GM12874 (cell line): ENCODE results near the gene GPR108.

Source experiments
- CTCF ChIP-seq: IDR thresholded peaks from 2 replicates; pipeline ENCODE4 v1.5.1; 2011; ENCODE audit warnings: low read depth, mild to moderate bottlenecking, control low read depth, low read length, moderate library complexity; ENCODE audit not compliant: insufficient read depth

Gene GPR108

DNA sequence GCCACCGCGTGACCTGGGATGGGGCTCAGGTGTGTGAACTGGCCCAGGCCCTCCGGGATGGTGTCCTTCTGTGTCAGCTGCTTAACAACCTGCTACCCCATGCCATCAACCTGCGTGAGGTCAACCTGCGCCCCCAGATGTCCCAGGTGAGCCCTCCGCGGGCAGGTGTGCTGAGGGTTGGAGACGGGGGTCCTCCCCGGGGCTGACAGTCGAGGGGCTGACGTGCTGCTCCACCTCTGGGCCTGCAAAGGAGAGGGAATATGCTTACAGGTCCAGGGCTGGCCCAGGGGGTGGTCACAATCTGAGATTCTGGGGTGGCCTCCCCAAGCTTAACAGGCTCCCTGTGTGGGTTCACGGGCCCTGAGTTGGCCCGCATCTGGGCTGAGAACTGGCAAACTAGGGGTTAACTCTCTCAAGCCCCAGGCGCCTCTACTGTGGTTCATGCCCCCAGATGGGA, 35.5 kb upstream of the GPR108 start:
- TF ChIP-seq CTCF = no peak

GRCh38 chr19:6772028-6772865, 34.9 kb upstream of the GPR108 start, which contains the start of gene VAV1:
Gene VAV1, plus strand, starts transcription at chr19:6772708. Its CDS starts 100 bp downstream, at chr19:6772808.
- peak; percentile 79 for TF ChIP-seq CTCF

DNA sequence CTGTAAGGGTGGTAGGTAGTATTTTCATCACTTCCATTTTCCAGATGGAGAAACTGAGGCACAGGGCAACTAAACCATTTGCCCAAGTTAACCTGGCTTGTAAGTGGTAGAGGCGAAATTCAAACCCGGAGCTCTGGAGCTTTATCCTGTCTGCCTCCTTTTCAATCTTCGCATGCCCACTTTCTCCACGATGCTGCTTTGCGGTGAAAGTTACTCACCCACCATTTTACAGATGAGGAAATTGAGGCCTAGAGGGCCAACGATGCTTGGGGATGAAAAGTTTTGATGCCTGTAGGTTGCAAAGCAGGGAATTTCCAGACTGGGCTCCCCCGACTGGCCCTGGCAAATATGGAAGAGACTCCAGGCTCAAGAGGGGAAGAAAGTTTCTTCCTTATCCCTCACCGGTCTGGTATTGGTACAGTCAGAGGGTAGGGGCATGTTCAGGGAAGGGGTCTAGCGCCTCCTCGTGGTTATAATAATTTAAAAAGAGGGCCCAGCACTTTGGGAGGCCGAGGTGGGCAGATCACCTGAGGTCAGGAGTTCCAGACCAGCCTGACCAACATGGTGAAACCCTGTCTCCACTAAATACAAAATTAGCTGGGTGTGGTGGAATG, 31.7 kb upstream of the GPR108 start:
- TF ChIP-seq CTCF = peak; percentile 24; the same call in 1 of the 2 replicates

GRCh38 chr19:6768236-6768785, 30.9 kb upstream of the GPR108 start:
- no peak for TF ChIP-seq CTCF

DNA sequence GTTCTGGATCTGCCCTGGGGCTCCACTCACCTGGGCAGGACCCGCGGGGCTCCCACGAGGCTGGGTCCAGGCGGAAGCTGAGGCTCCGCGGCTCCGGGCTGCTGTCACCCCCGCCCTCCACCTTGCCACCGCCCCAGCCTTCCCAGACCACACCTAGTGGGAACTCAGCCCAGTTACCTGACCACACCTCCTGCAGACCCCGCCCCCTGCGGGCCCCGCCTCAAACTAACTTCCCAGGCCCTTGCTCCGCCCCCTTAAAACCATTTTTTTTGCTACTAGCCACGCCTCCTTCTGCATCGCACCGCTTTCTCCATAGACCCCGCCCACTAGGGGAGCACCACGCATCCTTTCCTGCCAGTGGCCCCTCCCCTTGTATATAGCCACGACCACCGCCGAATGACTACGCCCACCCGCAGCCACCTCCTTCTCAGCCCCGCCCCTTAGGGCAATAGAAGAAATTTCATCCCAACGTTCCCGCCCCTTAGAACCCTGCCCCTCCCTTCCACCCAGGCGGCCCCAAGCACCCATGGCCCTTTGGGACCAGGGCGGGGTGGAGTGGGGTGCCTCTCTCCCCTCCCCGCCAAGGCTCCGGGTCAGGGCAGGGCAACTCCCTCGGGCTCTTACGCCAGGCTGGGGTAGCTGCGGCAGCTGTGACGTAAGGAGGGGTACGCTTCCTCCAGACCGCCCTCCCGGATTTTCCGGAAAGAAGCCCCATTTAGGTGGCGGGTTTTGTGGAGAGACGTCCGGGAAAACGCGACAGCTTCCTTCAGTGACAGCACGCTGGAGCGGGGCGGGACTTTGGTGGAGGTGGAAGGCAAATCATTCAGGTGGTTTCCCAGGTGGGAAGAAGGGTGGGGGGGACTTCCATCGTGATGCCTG, 30.2 kb upstream of the GPR108 start, which contains the start of gene SH2D3A:
Gene SH2D3A, minus strand, starts transcription at position 79 of the 879 bp plus-strand sequence. CDS start 3,687 bp downstream, outside the sequence.
- no peak for TF ChIP-seq CTCF

DNA sequence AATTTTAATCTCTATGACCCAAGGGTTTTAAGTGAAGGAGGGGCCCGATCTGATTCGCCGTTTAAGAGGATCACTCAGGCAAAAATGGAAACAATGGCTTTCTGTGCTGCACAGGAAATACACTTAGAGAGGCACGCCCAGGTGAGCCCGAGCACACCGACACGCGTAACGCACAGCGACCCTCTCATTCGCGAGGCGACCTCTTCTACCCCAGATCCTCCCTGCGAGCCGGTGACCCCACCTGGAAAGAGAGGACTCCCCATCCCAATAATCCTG, 29.6 kb upstream of the GPR108 start:
- TF ChIP-seq CTCF = no peak
